AG09309 (cell line): Measurements from ENCODE around the gene BMPR2.
"Not testable (repeated sequence)": the region's sequence is repeated elsewhere in the genome, so short reads cannot be mapped to it uniquely, and the experiment has no call there.

Source experiments
- DNase-seq: peaks from one replicate; pipeline ENCODE4 v3.0.0-alpha.2; 2010; ENCODE audit warnings: low read depth
- H3K4me3 ChIP-seq: 2 replicates; pipeline ENCODE4 v1.5.1; 2011; ENCODE audit warnings: mild to moderate bottlenecking, low read depth, low read length, moderate library complexity; ENCODE audit not compliant: control insufficient read depth
- TF ChIP-seq, protein P1 (sequence below): IDR thresholded peaks from 2 replicates; pipeline ENCODE4 v1.5.1; 2011; ENCODE audit warnings: mild to moderate bottlenecking, low read depth, low read length, inconsistent platforms; ENCODE audit not compliant: insufficient read depth, control insufficient read depth; ENCODE audit errors: missing control alignments

Gene BMPR2

DNA sequence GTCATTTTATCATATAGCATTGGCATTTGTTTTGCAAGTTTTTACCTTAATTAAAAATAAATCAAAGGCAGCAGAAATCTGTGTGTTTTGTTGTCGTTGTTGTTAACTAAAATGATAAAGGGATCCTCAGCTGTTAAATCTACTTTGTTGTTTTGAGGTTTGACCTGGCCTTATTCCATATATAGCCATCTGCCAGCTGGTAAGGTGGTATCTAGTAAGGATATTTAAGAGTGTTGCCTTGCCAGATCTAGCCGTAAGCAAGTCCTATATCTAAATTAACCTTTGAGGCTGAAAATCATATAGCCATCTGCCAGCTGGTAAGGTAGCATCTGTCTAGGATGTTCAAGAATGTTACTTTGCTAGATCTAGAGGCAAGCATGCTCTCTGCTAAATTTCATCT, 56.6 kb downstream of the BMPR2 start:
- TF ChIP-seq, protein P1, sequence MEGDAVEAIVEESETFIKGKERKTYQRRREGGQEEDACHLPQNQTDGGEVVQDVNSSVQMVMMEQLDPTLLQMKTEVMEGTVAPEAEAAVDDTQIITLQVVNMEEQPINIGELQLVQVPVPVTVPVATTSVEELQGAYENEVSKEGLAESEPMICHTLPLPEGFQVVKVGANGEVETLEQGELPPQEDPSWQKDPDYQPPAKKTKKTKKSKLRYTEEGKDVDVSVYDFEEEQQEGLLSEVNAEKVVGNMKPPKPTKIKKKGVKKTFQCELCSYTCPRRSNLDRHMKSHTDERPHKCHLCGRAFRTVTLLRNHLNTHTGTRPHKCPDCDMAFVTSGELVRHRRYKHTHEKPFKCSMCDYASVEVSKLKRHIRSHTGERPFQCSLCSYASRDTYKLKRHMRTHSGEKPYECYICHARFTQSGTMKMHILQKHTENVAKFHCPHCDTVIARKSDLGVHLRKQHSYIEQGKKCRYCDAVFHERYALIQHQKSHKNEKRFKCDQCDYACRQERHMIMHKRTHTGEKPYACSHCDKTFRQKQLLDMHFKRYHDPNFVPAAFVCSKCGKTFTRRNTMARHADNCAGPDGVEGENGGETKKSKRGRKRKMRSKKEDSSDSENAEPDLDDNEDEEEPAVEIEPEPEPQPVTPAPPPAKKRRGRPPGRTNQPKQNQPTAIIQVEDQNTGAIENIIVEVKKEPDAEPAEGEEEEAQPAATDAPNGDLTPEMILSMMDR = no peak
- DNase-seq = no peak
- H3K4me3 ChIP-seq = no peak overlapping the region

DNA sequence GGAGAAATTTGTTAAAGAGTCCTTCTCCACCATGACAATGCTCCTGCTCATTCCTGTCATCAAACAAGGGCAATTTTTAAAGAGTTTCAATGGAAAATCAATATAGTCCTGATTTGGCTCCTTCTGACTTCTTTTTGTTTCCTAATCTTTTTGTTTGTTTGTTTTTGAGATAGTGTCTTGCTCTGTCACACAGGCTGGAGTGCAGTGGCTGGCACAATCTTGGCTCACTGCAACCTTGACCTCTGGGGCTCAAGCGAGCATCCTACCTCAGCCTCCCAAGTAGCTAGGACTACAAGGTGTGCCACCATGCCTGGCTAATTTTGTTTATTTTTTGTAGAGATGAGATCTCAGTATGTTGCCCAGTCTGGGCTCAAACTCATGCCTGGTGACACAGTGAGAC, 58.3 kb downstream of the BMPR2 start:
- H3K4me3 ChIP-seq = no peak overlapping the region
- no peak for DNase-seq
- TF ChIP-seq, protein P1 = no peak

DNA sequence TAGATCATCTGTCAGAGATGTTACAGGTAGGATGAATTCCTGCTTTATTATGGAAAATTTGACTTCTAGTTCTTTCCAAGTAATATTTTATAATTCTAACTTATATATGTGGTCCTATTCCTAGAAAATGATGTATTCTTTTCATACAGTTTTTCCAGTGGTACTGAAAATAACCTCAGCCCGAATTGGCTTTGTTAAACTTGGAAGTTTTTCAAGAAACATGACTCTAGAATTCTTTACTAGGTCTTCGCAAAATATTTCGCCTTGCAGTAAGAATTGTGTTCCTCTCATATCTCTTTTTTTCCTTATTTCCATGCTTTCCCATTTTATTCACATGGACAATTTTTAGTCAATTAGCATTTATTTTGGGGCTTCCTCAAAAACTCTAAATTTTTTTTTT, 60.5 kb downstream of the BMPR2 start:
- DNase-seq = no peak
- TF ChIP-seq, protein P1 = no peak

DNA sequence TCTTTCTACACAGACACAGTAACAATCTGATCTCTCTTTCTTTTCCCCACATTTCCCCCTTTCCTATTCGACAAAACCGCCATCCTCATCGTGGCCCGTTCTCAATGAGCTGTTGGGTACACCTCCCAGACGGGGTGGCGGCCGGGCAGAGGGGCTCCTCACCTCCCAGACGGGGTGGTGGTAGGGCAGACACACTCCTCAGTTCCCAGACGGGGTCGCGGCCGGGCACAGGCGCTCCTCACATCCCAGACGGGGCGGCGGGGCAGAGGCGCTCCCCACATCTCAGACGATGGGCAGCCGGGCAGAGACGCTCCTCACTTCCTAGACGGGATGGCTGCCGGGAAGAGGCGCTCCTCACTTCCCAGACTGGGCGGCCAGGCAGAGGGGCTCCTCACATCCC, 64.0 kb downstream of the BMPR2 start:
- not testable (repeated sequence) for DNase-seq, H3K4me3 ChIP-seq

More for the DNA sequence above, 60.5 kb downstream of the BMPR2 start:
- no peak overlapping the region for H3K4me3 ChIP-seq

DNA sequence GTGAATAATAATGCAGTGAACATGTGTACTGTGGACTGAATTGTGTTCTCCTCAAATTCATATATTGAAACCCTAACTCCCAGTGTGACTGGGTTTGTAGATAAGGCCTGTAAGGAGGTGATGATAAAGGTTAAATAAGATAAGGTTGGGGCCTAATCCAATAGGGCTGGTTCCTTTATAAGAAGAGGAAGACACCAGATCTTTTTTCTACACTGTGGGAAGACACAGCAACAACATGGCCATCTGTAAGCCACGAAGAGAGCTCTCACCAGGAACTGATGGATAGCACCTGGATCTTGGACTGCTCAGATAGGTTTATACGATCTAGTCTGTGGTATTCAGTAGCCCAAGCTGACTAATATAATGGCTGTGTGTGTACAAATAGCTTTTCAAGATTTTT, 66.8 kb downstream of the BMPR2 start:
- no peak for DNase-seq
- TF ChIP-seq, protein P1 = no peak
- H3K4me3 ChIP-seq = no peak overlapping the region

DNA sequence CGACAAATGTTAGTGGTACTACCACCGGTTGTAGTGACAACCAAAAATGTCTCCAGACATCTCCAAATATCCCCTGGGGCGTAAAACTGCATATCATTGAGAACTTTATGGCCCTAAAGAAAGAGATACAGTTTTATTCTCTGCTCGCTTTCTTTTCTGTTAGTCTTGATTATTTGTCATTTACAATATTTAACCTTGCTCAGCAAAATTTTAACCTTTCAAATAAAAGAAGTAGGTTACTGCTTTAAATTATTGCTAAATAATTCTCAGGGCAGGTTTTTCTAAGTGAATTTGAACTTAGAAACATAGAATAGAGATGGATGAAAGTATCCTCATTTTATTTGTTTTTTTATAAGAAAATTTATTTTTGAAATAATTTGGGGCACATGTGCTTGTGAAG, 67.9 kb downstream of the BMPR2 start:
- TF ChIP-seq, protein P1 = no peak
- no peak overlapping the region for H3K4me3 ChIP-seq
- no peak for DNase-seq

DNA sequence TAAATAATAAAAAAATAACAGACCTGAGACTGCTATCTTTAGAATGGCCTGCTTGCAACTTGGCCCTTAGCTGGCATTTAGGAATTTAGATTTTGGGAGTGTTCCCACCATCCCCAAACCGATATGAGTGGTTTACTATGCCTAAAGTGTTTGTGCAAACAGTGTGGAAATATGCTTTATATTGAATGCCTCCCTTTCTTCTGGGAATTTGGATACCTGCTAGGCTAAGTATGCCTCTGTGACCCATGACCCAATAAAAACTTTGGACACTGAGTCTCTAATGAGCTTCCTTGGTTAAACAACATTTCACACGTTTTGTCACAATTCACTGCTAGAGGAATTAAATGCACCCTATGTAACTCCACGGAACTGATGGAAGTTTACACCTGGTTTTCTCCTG, 73.2 kb downstream of the BMPR2 start:
- H3K4me3 ChIP-seq = no peak overlapping the region
- TF ChIP-seq, protein P1 = no peak
- no peak for DNase-seq
